HCT116 (cell line): ENCODE data around the gene MIER3.

Source experiments
- ATF3 ChIP-seq: IDR thresholded peaks from 2 replicates; pipeline ENCODE4 v1.6.1; 2012
- CEBPB ChIP-seq: IDR thresholded peaks from 2 replicates; pipeline ENCODE4 v1.6.1; 2012; ENCODE audit warnings: low read depth
- CTCF ChIP-seq, 3 experiments: fragments of 200-600 bp in 1 of 3; sonication (generic) in 1 of 3; IDR thresholded peaks in 2 of 3; conservative IDR thresholded peaks in 1 of 3; 2 replicates each; pipeline ENCODE4 v1.5.1; 2012 to 2017; ENCODE audit warnings: low read depth in 2 of 3, low read length in 2 of 3, antibody characterized with exemption in 1 of 3, borderline replicate concordance in 1 of 3, control low read depth in 1 of 3, mild to moderate bottlenecking in 1 of 3, mixed read lengths in 1 of 3, mixed run types in 1 of 3, moderate library complexity in 1 of 3; ENCODE audit not compliant: insufficient read depth in 1 of 3
- ELF1 ChIP-seq: IDR thresholded peaks from 2 replicates; pipeline ENCODE4 v1.6.1; 2012; ENCODE audit warnings: low read depth, borderline replicate concordance
- EZH2phosphoT487 ChIP-seq: fragments of 200-600 bp; IDR thresholded peaks from 2 replicates; pipeline ENCODE4 v1.6.1; 2018; ENCODE audit warnings: antibody characterized with exemption, borderline replicate concordance
- MAX ChIP-seq: IDR thresholded peaks from 2 replicates; pipeline ENCODE4 v1.6.1; 2012
- POLR2A ChIP-seq: IDR thresholded peaks from 2 replicates; pipeline ENCODE4 v1.7.0; 2011; ENCODE audit warnings: borderline replicate concordance; ENCODE audit not compliant: insufficient read depth, insufficient read length; ENCODE audit errors: extremely low read depth
- POLR2AphosphoS5 ChIP-seq: IDR thresholded peaks from 2 replicates; pipeline ENCODE4 v1.6.1; 2011; ENCODE audit warnings: mild to moderate bottlenecking, low read depth, low read length, moderate library complexity
- REST ChIP-seq: IDR thresholded peaks from 2 replicates; pipeline ENCODE4 v1.6.1; 2012; ENCODE audit warnings: low read depth
- SRF ChIP-seq: IDR thresholded peaks from 2 replicates; pipeline ENCODE4 v1.6.1; 2012; ENCODE audit warnings: low read depth
- TCF7L2 ChIP-seq: IDR thresholded peaks from 2 replicates; pipeline ENCODE4 v1.7.0; 2011; ENCODE audit warnings: borderline replicate concordance, inconsistent platforms; ENCODE audit not compliant: insufficient read depth, insufficient read length; ENCODE audit errors: extremely low read depth
- ZFX ChIP-seq: fragments of 450-650 bp; IDR thresholded peaks from 2 replicates; pipeline ENCODE4 v1.6.1; 2017

GRCh38 chr5:56947052-56947451 lies 4.9 kb downstream of the MIER3 start:
- TF ChIP-seq POLR2A (no peak), CTCF (IDR thresholded peaks at IDR 0.05 in 2 of 3, conservative IDR thresholded peaks at IDR 0.05 in 1 of 3; ENCODE audit: borderline replicate concordance in 1 of 3, insufficient read depth in 1 of 3, low read depth in 2 of 3, low read length in 2 of 3) (no peak), CEBPB (no peak), POLR2AphosphoS5 (no peak), ATF3 (no peak), MAX (no peak), TCF7L2 (no peak), ZFX (no peak), EZH2phosphoT487 (no peak), REST (no peak), SRF (no peak), ELF1 (no peak)
